Ammon's horn (tissue), 1 donor: ENCODE results near the gene TRIM9.

ENCODE experiments used
- DNase-seq: peaks from one replicate; pipeline ENCODE4 v3.0.0-alpha.2; 2016; ENCODE audit warnings: low spot score

Gene TRIM9

GRCh38 chr14:51058382-51058781, 36.5 kb downstream of the TRIM9 start:
- DNase-seq = no peak

DNA sequence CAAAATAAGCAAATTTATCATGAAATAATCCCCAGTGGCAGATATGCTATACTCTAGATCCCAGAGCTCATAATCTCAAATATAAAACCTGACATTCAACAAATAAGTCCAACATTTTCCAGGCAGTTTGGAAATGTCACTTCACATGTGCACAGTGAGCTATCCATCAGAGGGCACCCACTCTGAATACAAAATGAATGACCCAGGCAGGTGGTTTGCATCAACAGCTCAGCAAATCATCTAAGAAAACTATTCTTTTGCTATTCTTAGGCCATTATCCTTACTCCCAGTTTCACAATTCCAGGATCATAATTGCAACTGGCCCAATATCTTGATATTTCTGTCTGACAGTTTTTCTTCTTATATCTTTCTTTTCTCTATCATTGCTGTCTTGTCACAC, 38.5 kb downstream of the TRIM9 start:
- DNase-seq = no peak

GRCh38 chr14:51053157-51053556, 41.7 kb downstream of the TRIM9 start:
- no peak for DNase-seq

GRCh38 chr14:51044961-51045360, 49.9 kb downstream of the TRIM9 start:
- DNase-seq = no peak

DNA sequence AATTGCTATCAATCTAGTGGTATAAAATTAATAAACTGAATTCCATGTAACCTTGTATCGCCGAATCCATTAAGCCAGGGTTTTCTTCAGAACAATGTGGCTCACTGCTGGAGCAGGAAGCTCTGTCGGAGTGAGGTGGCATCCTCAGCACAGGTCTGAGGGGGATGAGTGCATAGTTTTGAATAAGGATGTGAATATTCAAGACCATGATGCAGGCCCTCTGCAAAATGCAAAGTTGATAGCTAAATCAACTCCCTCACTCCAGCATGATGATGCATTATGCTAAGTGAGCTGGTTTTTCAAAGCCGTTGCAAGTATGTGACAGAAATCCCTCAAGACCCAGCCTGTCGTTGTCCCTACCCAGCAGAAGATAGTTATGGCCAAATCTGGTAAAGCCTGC, 53.0 kb downstream of the TRIM9 start:
- no peak for DNase-seq

DNA sequence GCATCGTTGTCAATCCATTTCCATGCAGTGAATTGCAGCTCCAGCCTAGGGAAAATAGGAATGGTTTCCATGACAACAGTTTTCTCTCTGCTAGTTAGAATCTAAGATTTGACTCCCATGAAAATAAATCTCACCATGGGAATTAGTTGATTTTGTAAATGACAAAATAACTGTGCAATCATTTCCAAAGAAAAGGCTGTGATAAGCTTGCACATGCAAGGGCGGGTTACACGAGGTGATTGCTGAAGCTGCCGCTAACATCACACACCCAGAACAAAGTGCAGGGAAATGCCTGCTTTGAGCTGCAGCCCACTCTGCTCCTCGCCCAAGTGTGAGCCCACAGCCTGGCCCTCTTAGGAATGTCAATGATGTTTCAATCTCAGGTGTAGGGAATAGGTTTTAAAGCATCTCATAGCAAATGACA, 53.8 kb downstream of the TRIM9 start:
- DNase-seq = no peak

DNA sequence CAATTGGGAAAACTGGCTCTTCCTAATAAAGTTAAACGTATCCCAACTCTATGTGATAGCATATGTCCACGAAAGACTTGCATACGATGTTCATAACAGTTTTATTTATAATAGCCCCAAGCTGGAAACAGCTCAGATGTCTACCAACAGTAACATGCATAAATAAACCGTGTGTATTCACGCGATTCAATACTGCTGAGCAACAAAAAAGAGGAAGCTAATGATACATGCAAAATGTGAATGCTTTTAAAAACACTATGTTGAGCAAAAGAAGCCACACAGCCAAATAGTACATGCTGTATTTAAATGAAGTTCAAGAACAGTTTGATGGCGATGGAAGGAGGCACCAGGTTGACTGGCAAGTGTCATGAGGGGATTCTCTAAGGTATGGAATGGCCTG, 55.7 kb downstream of the TRIM9 start:
- DNase-seq = no peak

DNA sequence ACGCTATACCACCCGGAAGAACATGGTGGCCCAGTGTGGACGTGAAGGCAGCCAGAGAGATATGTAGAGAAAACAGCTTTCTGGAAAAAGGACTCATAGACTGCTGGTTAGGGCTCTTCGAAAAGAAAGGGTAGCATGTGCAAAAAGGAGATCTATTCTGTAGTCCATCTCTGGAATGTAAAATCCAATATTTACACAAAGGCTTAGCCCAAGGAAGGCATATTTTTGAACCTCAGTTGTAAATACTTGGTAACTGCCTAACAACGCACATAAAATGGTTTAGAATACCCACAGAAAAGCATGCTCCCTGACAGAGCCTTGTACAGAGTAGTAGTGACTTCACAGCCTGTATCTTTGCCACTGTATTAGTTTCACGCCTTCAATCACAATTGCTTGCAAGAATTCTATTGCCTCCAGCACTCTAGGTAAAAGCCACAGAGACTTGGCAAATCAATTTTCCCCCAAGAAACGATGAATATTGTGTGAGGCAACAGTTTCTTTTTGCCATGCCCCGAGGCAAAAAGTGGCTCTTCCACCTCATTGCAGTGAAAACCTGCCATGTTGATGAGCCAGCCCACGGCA, 59.2 kb downstream of the TRIM9 start:
- DNase-seq = no peak

GRCh38 chr14:51028851-51029754, 65.8 kb downstream of the TRIM9 start:
- no peak for DNase-seq

DNA sequence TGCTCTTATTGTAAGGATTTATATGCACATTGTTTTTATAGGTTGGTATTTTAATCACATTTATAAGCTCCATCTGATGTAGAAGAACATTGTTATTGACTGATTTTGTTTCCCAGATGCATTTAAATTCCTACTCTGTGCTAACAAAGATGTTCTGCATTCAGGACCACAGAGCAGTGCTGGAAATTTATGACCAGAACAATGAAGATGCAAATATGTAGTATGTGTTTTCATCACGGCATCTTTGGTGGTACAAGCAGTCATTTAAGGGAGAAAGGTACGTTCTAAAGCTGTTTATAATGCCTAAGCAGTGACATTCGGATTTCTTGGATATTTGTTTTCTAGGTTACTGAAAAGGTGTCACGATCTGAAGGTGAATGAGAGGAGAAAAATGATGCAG, 66.5 kb downstream of the TRIM9 start:
- no peak for DNase-seq

DNA sequence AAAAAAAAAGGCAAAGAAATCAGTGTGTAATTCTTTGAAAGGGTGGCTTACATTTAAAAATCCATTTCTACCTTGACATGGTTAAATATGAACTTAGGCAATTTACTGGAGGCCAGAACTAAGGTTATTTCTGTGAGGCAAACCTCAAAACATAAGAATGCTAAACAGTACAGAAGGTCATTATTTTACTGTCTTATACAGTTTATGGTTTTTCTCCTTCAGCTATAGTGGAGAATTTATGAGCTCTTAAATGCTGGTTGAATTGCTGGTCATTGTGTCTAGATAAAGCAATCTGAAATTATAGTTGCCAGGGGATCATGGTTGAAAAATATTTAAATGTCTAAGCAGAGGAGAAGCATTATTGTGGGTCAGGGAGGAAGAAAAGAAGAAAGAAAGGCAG, 70.5 kb downstream of the TRIM9 start:
- DNase-seq = no peak

- peak; percentile 83 for DNase-seq
Observed at GRCh38 chr14:51023964-51024363, 70.9 kb downstream of the TRIM9 start.

DNA sequence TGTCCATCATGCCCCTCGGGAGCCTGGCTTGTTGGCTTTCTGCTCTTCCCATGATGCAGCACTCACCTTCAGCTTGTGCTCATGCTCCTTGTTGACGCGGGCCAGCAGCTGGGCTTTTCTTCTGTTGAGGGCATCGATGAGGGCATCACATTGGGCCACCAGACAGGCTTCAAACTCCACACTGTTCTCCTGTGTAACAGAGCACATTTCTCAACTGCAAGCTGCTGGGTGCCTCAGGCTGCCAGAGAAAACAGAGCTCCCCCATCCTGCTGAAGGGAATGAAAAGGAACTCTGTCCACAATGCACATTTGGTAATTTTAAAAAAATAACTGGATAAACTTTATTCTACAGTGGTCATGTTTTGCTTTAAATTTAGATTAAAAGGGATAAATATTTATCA, 72.1 kb downstream of the TRIM9 start:
- DNase-seq = peak; percentile 83

- DNase-seq = peak; percentile 62
Observed at GRCh38 chr14:51020024-51020710, 74.7 kb downstream of the TRIM9 start.

DNA sequence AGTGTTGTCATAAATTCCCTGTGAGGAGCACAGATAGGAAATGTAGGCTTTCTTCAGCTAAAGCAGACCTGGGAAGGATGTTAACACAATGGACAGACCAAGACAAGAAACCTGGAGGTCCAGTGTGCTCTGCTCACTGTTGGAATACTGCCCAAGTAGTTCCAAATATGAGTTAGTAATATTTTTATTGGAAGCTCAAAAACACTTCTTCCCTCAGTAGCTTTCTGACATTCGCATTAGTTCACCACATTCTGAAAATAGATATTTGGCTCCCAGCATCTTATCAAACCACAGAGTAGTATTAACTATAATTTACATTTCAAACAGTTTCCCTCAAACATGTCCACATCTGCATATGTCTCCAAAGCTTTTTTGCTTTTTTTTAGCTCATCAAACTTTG, 75.8 kb downstream of the TRIM9 start:
- DNase-seq = no peak

- DNase-seq = no peak
Observed at GRCh38 chr14:51018521-51018920, 76.4 kb downstream of the TRIM9 start.

DNA sequence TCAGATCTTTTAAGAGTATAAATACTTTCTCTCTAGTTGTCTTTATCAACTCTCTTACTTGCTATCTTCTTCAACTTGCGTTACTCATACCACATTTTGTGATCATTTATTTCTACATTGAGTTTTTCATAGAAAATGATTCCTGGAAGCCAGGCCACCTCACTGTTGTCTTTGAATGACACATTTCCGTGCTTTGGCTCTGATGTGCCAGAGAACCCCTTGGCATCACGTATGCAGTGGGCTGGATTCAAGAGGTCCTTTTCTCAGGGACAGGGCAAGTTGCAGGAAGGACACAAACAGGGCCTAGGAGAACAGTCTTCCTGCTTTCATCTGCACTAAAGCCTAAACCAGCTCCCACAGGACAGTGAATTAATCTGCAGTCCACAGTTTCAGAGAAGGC, 80.3 kb downstream of the TRIM9 start:
- DNase-seq = no peak

GRCh38 chr14:51014086-51014485, 80.8 kb downstream of the TRIM9 start:
- DNase-seq = peak; percentile 71

GRCh38 chr14:51012055-51012454, 82.8 kb downstream of the TRIM9 start:
- DNase-seq = no peak

GRCh38 chr14:51008446-51008845, 86.5 kb downstream of the TRIM9 start:
- no peak for DNase-seq

GRCh38 chr14:51006781-51007211, 88.1 kb downstream of the TRIM9 start:
- DNase-seq = peak; percentile 92

- no peak for DNase-seq
Observed at GRCh38 chr14:51006324-51006723, 88.6 kb downstream of the TRIM9 start.
